Mesodermal cell (in vitro differentiated cells): Measurements from ENCODE around the gene PHYKPL.

ENCODE experiments used
- H3K27ac ChIP-seq: 2 replicates; pipeline ENCODE4 v1.7.0; 2013; ENCODE audit warnings: mild to moderate bottlenecking, low read depth, low read length, moderate library complexity; ENCODE audit not compliant: severe bottlenecking
- H3K36me3 ChIP-seq: 2 replicates; pipeline ENCODE4 v1.7.1; 2013; ENCODE audit warnings: mild to moderate bottlenecking, low read length, moderate library complexity; ENCODE audit not compliant: control insufficient read depth, insufficient read depth
- H3K4me1 ChIP-seq: one replicate; pipeline ENCODE4 v1.7.1; 2013; ENCODE audit warnings: mild to moderate bottlenecking, low read length; ENCODE audit not compliant: insufficient read depth, control insufficient read depth, poor library complexity, severe bottlenecking
- H3K4me3 ChIP-seq: 2 replicates; pipeline ENCODE4 v1.7.0; 2013; ENCODE audit warnings: low read length, control low read depth, mild to moderate bottlenecking; ENCODE audit not compliant: insufficient read depth, poor library complexity, severe bottlenecking; ENCODE audit errors: extremely low read depth
- H3K9me3 ChIP-seq: 2 replicates; pipeline ENCODE4 v1.7.1; 2013; ENCODE audit warnings: mild to moderate bottlenecking, low read length, moderate library complexity; ENCODE audit not compliant: control insufficient read depth
- WGBS, 2 experiments: methylation state at CpG; one replicate each; pipeline ENCODE4 v1.1.5; 2013; ENCODE audit warnings: missing lambda C conversion rate in 2 of 2; ENCODE audit not compliant: insufficient coverage in 2 of 2; 5-methylcytosine and 5-hydroxymethylcytosine counted together

PHYKPL gene

GRCh38 chr5:178162481-178162880 is 70.1 kb downstream of the PHYKPL start:
- no peak overlapping the region for H3K4me3 ChIP-seq
- H3K4me1 ChIP-seq = no peaks in the 10 kb centered on the region
- H3K36me3 ChIP-seq = no peaks in the 10 kb centered on the region
- 82 to 86% methylated on average over 9 of the region's 9 CpGs for WGBS, 2 experiments
- H3K9me3 ChIP-seq = no peaks in the 10 kb centered on the region
- H3K27ac ChIP-seq = no peak overlapping the region

- H3K4me3 ChIP-seq = no peak overlapping the region
- H3K4me1 ChIP-seq = no peaks in the 10 kb centered on the region
- H3K27ac ChIP-seq = no peak overlapping the region
- no peaks in the 10 kb centered on the region for H3K36me3 ChIP-seq
- 90 to 92% methylated on average over 3 to 5 of the region's 5 CpGs for WGBS, 2 experiments
- H3K9me3 ChIP-seq = no peaks in the 10 kb centered on the region
Measured at GRCh38 chr5:178160176-178160575, 72.4 kb downstream of the PHYKPL start.
